K562 (cell line): ENCODE measurements around the gene DMD. TPM values are rescaled to one million over a fixed set of nuclear protein-coding genes. Genes with fewer than 3 reads are reported as not detected.

ENCODE experiments used
- AFF1 ChIP-seq, 2 experiments: fragments of 450-650 bp; IDR thresholded peaks; 2 replicates each; pipeline ENCODE4 v1.6.1; 2018; ENCODE audit warnings: mild to moderate bottlenecking in 2 of 2, low read depth in 1 of 2; ENCODE audit not compliant: partially characterized antibody in 2 of 2
- AFF4 ChIP-seq: sonication (generic); formaldehyde crosslinking; IDR thresholded peaks from 2 replicates; pipeline ENCODE4 v1.8.0; 2023; ENCODE audit warnings: mild to moderate bottlenecking, missing genetic modification reagents
- CBX1 ChIP-seq: sonication (generic); IDR thresholded peaks from 2 replicates; pipeline ENCODE4 v1.6.1; 2016; ENCODE audit warnings: antibody characterized with exemption, low read depth, mild to moderate bottlenecking
- CREBBP ChIP-seq: IDR thresholded peaks from one replicate; pipeline ENCODE4 v1.6.1; 2012; ENCODE audit warnings: low read depth, mild to moderate bottlenecking, control low read depth, inconsistent platforms, low read length
- NR3C1 ChIP-seq: sonication (generic); formaldehyde crosslinking; IDR thresholded peaks from 2 replicates; pipeline ENCODE4 v1.8.1; 2022; ENCODE audit warnings: missing genetic modification reagents
- ZNF212 ChIP-seq: fragments of 450-650 bp; formaldehyde crosslinking; IDR thresholded peaks from 2 replicates; pipeline ENCODE4 v1.4.0; 2020; ENCODE audit warnings: mild to moderate bottlenecking
- polyA plus RNA-seq, 8 experiments: library from polyadenylated mRNA; depleted of rRNA in 4 of 8; stranded (reverse) in 5 of 8; unstranded in 3 of 8; fragments of >200 nt; fragmentation: Nextera tagmentation in 2 of 8; fragmentation: Illumina TruSeq in 1 of 8; extraction: Ambion mirVana in 2 of 8; extraction: Trizol in 1 of 8; gene quantifications; 2 replicates each; pipeline versions ENCODE4 v1.2.1 to v1.2.3, GENCODE V29; 2011 to 2014; ENCODE audit warnings: inconsistent platforms in 1 of 8, missing spikeins in 1 of 8
- total RNA-seq, 7 experiments: library from RNA; depleted of rRNA in 6 of 7; stranded (reverse); fragments of >200 nt in 6 of 7; fragmentation: Illumina TruSeq in 2 of 7; extraction: Trizol in 2 of 7; gene quantifications; 2 replicates each; pipeline versions ENCODE4 v1.2.1 to v1.2.3, GENCODE V29; 2011 to 2021; ENCODE audit warnings: low replicate concordance in 1 of 7

DMD gene
- total and polyA plus RNA-seq, 9 of the 15 experiments (the other 6 are each of a cell fraction or from before 2014, with no cell fraction given) = 3.8 to 20.4 (median 11.4) TPM

- TF ChIP-seq AFF1 (IDR thresholded peaks at IDR 0.05; ENCODE audit: low read depth in 1 of 2, partially characterized antibody in 2 of 2) (no peak), AFF4 (CRISPR knock-in tag) (no peak), CBX1 (no peak), ZNF212 (CRISPR knock-in tag) (no peak), CREBBP (no peak), NR3C1 (CRISPR knock-in tag) (no peak)
- TF ChIP-seq, all 486 proteins: peak for 0
These were observed 129.0 kb downstream of the DMD start (continued) for GRCh38 chrX:33082371-33082770.
